Measurements from ENCODE around the gene SPOCK2. TPM values are rescaled to one million over a fixed set of nuclear protein-coding genes. Genes with fewer than 3 reads are reported as not detected.
A peak's percentile ranks its signal among the peaks of the same experiment; 100 is the strongest.
"Not testable (repeated sequence)": the region's sequence is repeated elsewhere in the genome, so short reads cannot be mapped to it uniquely, and the experiment has no call there.

Gene SPOCK2
- total RNA-seq, 1 experiment from 2014 or later: 1.1 TPM

- H3K9me2 ChIP-seq (ENCODE audit: insufficient read depth); H3K79me2 ChIP-seq (ENCODE audit: insufficient read depth, low read length); ATAC-seq; DNase-seq (ENCODE audit: low read depth, low spot score); intact Hi-C loops (cut with micrococcal nuclease); H3K27me3 ChIP-seq (ENCODE audit: insufficient read depth, low read length); H3K9ac ChIP-seq (ENCODE audit: low read length); H3K27ac ChIP-seq (ENCODE audit: low read depth, low read length); H3K4me3 ChIP-seq (replicated peaks in 1 of 2; ENCODE audit: low read depth in 1 of 2, low read length in 2 of 2); H3K36me3 ChIP-seq (ENCODE audit: control insufficient read depth in 1 of 2, insufficient read depth in 2 of 2, low read length in 2 of 2); BruUV-seq (replicated peaks); H4K20me1 ChIP-seq (ENCODE audit: insufficient read depth); RAD21 ChIA-PET (ENCODE audit: low non-redundant PET in 1 of 2, low total read pairs in 2 of 2, uncharacterized antibody in 2 of 2, unreplicated experiment in 2 of 2); H3K9me3 ChIP-seq (ENCODE audit: control insufficient read depth in 1 of 2, insufficient read depth in 1 of 2, low read depth in 1 of 2, low read length in 2 of 2); H2AFZ ChIP-seq (ENCODE audit: low read depth, low read length, poor library complexity, severe bottlenecking): not testable (repeated sequence)
- CTCF ChIA-PET: interaction anchor here (1.0 to 1.9 kb wide), 2 partner anchors 18 to 59 kb away, joined by 5 to 6 read pairs; no protein-coding TSS in a partner anchor
- POLR2A ChIA-PET: interaction anchor here (0.9 kb wide), 1 partner anchor 166 kb away, joined by 4 read pairs; the partner anchor contains the start of gene DDIT4
- Histone ChIP-seq H3K4me2 (ENCODE audit: low read length) (peak overlapping the region; percentile 29; the same call in 1 of the 2 replicates), H3K4me1 (ENCODE audit: control insufficient read depth in 1 of 2, insufficient read depth in 2 of 2, low read length in 2 of 2) (peaks cover 15 to 17% of the 10 kb centered on the region in 2 experiments)
These were observed 19.6 kb upstream of the SPOCK2 start for GRCh38 chr10:72108004-72108370.

DNA sequence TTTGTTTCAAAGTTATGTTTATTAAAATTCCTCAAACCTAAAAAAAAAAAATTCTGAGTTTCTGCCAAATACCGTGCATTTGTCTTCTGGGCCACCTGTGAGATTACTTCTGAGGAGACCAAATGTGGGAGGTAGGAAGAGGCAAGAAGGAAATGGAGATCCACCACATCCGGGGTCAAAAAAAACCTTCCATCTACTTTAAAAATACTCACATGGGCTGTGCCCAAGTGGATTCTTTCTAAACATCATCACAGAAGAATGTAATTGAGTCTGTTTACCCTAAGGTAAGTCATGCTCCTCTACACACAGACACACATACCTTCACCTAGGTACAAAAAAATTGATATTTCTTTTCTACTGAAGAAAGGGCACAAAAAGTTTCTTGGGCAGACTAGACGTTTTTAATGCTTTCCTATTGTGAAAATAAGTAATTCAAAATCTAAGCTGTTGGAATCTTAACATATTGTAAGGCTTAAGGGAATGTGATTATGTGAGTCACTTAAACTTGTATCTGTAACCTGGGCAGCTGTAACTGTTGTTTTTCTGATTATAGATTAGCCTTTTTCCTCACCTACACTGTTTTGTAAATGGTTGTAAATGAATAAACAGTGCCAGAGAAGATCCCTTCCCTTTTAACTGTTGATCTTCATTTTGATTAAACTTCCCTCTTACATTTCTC is 19.1 kb upstream of the SPOCK2 start:
- no peak overlapping the region for H3K4me3 ChIP-seq (replicated peaks in 1 of 2; ENCODE audit: low read depth in 1 of 2, low read length in 2 of 2)
- H3K27ac ChIP-seq (ENCODE audit: low read depth, low read length): peak overlapping the region; percentile 39; the same call in 1 of the 2 replicates
- ATAC-seq: peak; percentile 73

More for the DNA sequence above, 19.1 kb upstream of the SPOCK2 start:
- Histone ChIP-seq H3K27me3 (ENCODE audit: insufficient read depth, low read length) (no peaks in the 10 kb centered on the region), H3K9me2 (ENCODE audit: insufficient read depth) (no peaks in the 10 kb centered on the region), H3K4me1 (ENCODE audit: control insufficient read depth in 1 of 2, insufficient read depth in 2 of 2, low read length in 2 of 2) (peaks cover 15 to 17% of the 10 kb centered on the region in 2 experiments), H3K9ac (ENCODE audit: low read length) (no peak overlapping the region), H3K4me2 (ENCODE audit: low read length) (peak overlapping the region; percentile 29), H3K36me3 (ENCODE audit: control insufficient read depth in 1 of 2, insufficient read depth in 2 of 2, low read length in 2 of 2) (no peaks in the 10 kb centered on the region), H2AFZ (ENCODE audit: low read depth, low read length, poor library complexity, severe bottlenecking) (no peak overlapping the region), H3K79me2 (ENCODE audit: insufficient read depth, low read length) (no peaks in the 10 kb centered on the region), H4K20me1 (ENCODE audit: insufficient read depth) (no peaks in the 10 kb centered on the region), H3K9me3 (ENCODE audit: control insufficient read depth in 1 of 2, insufficient read depth in 1 of 2, low read depth in 1 of 2, low read length in 2 of 2) (no peaks in the 10 kb centered on the region)
- DNase-seq (ENCODE audit: low read depth, low spot score): no peak
- BruUV-seq (replicated peaks): no TSS peak
- intact Hi-C loops (cut with micrococcal nuclease): no loop called here
- POLR2A ChIA-PET: no interaction called here
- RAD21 ChIA-PET (ENCODE audit: low non-redundant PET in 1 of 2, low total read pairs in 2 of 2, uncharacterized antibody in 2 of 2, unreplicated experiment in 2 of 2): no interaction called here
- TF ChIP-seq EZH2phosphoT487 (IDR thresholded peaks at IDR 0.05; ENCODE audit: borderline replicate concordance): no peak
- TF ChIP-seq YY1 (IDR thresholded peaks at IDR 0.05; ENCODE audit: extremely low read depth, insufficient replicate concordance, low read depth, low read length): no peak
- TF ChIP-seq SP1 (IDR thresholded peaks at IDR 0.05; ENCODE audit: low read depth): 0 out of 2 replicates have a peak, but pooled peaks have one; percentile 17
- no peak for TF ChIP-seq RAD21 (IDR thresholded peaks at IDR 0.05; ENCODE audit: low read depth)
- TF ChIP-seq FOSL1 (IDR thresholded peaks at IDR 0.05; ENCODE audit: low read depth): peak; percentile 15; the same call in 1 of the 2 replicates
- no peak for TF ChIP-seq JUND (IDR thresholded peaks at IDR 0.05)
- no peak for TF ChIP-seq EZH2 (IDR thresholded peaks at IDR 0.05)
- no peak for TF ChIP-seq CBX3 (IDR thresholded peaks at IDR 0.05; ENCODE audit: low read depth)
- TF ChIP-seq REST (IDR thresholded peaks at IDR 0.05; ENCODE audit: low read depth): no peak
- no peak for TF ChIP-seq ELF1 (IDR thresholded peaks at IDR 0.05; ENCODE audit: borderline replicate concordance, low read depth)
- CTCF ChIA-PET: interaction anchor here (1.9 kb wide), 1 partner anchor 18 kb away, joined by 6 read pairs; no protein-coding TSS in a partner anchor
